Activated T-cell treated with anti-CD3 and anti-CD28 coated beads, Interleukin-2, amount 50 U/mL, for 24 hours (primary cell): ENCODE results near the gene RNF114.
"Not testable (repeated sequence)": the region's sequence is repeated elsewhere in the genome, so short reads cannot be mapped to it uniquely, and the experiment has no call there.

ENCODE experiments used
- DNase-seq: peaks from one replicate; pipeline ENCODE4 v3.0.0-alpha.2; 2020
- H3K27ac Mint-ChIP-seq: 2 replicates; pipeline ENCODE4 v1.8.0; 2020; ENCODE audit warnings: mild to moderate bottlenecking, mixed read lengths
- H3K27me3 Mint-ChIP-seq: 2 replicates; pipeline ENCODE4 v1.8.0; 2020; ENCODE audit warnings: mixed read lengths
- H3K36me3 Mint-ChIP-seq: 2 replicates; pipeline ENCODE4 v1.8.0; 2020; ENCODE audit warnings: low read depth, mixed read lengths
- H3K4me1 Mint-ChIP-seq: 2 replicates; pipeline ENCODE4 v1.8.0; 2020; ENCODE audit warnings: low read depth, mixed read lengths
- H3K4me3 Mint-ChIP-seq: 2 replicates; pipeline ENCODE4 v1.8.0; 2020; ENCODE audit warnings: mild to moderate bottlenecking, moderate library complexity, mixed read lengths
- H3K9me3 Mint-ChIP-seq: 2 replicates; pipeline ENCODE4 v1.8.0; 2020; ENCODE audit warnings: mixed read lengths

Gene RNF114

DNA sequence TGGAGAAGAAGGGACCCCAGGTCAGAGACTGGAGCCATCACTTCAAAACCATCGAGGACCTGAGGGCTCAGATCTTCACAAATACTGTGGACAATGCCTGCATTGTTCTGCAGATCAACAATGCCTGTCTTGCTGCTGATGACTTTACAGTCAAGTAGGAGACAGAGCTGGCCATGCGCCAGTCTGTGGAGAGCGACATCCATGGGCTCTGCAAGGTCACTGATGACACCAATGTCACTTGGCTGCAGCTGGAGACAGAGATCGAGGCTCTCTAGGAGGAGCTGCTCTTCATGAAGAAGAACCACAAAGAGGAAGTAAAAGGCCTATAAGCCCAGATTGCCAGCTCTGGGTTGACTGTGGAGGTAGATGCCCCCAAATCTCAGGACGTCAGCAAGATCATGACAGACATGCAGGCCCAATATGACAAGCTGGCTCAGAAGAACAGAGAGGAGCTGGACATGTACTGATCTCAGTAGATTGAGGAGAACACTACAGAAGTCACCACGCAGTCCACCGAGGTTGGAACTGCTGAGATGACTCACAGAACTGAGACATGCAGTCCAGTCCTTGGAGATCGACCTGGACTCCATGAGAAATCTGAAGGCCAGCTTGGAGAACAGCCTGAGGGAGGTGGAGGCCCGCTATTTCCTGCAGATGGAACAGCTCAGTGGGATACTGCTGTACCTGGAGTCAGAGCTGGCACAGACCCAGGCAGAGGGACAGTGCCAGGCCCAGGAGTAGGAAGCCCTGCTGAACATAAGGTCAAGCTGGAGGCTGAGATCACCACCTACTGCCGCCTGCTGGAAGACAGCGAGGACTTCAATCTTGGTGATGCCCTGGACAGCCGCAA lies 21.1 kb downstream of the RNF114 start:
- H3K36me3 Mint-ChIP-seq = peaks cover 67% of the 10 kb centered on the region
- H3K27ac Mint-ChIP-seq = peak overlapping the region; percentile 36
- DNase-seq, H3K9me3 Mint-ChIP-seq, H3K4me1 Mint-ChIP-seq, H3K4me3 Mint-ChIP-seq, H3K27me3 Mint-ChIP-seq: not testable (repeated sequence)

DNA sequence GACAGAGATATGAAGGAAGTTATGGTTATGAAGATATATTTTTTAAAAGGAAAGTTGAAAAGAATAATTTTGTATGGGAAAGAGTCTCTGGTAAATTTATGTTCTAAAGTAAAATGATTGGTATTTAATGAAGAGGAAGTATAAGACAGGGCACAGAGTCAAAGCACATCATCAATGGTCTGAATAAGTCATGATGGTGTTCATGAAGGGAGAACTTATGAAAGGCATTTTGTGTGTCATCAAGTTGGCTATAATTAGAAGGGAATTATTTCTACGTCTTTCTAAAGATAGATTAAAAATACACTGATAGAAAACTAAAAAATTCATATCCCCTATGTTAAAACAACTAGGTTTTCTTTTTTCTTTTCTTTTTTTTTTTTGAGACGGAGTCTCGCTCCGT lies 25.2 kb downstream of the RNF114 start:
- Mint-ChIP-seq H3K27ac (no peak overlapping the region), H3K4me1 (peaks cover 5% of the 10 kb centered on the region), H3K9me3 (no peaks in the 10 kb centered on the region), H3K36me3 (peaks cover 29% of the 10 kb centered on the region), H3K27me3 (no peaks in the 10 kb centered on the region), H3K4me3 (no peak overlapping the region)
- DNase-seq = no peak

DNA sequence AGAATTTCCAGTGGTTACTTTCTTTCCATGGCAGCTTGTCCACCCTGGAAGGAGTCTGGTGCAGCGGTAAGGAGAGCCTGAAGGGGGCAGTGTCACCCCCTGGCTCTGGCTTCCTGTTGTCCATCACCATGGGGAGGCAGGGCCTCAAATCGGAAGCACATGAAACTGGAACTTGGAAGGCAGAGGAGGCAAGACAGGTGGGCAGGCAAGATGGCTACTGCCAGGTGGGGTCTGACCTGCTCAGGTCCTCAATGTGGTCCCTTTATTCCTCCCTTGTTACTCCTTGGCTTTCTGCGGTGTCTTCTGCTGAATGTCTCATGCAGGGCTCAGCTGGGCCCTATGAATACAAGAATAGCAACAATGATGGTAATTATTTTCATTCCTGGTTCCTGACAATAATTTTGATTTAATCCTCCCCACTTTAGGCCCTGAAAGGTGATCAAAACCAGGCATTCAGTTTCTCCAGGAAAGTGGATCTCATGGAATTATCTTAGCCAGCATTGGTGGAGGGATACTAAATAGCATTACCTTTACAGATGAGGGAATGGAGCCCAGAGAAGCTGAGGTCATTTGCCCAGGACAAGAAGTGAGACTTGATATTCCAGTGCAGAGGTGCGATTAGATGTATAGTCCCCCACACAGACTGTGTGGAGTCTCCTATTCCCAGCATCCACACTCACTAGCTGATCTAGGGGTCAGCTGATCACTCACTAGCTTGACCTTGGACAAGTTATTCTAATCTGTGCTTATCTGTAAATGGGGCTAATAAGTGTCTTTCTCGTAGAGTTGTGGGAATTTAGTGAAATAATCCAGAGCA lies 29.0 kb downstream of the RNF114 start:
- Mint-ChIP-seq H3K4me3 (no peak overlapping the region), H3K27ac (no peak overlapping the region), H3K4me1 (no peaks in the 10 kb centered on the region), H3K27me3 (no peaks in the 10 kb centered on the region), H3K36me3 (peaks cover 4% of the 10 kb centered on the region), H3K9me3 (no peaks in the 10 kb centered on the region)
- no peak for DNase-seq

DNA sequence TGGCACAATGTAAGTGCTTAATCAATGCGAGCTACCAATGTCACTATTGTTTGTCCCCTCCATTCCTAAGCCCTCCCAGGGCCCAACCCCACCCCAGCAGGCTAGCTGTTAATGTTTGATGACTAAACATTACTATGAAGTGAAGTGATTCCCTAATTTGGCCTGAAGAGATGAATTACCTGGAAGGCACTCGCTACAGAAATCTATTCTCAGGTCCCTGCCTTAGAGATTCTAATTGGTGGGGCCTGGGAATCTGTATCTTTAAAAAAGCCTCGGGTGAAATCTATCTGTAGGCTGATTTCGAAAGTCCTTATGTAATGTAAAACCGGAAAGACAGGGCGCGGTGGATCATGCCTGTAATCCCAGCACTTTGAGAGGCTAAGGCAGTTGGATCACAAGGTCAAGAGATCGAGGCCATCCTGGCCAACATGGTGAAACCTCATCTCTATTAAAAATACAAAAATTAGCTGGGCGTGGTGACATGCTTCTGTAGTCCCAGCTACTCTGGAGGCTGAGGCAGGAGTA lies 29.6 kb downstream of the RNF114 start:
- Mint-ChIP-seq H3K9me3 (no peaks in the 10 kb centered on the region), H3K27ac (no peak overlapping the region), H3K4me1 (no peaks in the 10 kb centered on the region), H3K36me3 (peaks cover 4% of the 10 kb centered on the region), H3K27me3 (no peaks in the 10 kb centered on the region), H3K4me3 (no peak overlapping the region)
- no peak for DNase-seq

DNA sequence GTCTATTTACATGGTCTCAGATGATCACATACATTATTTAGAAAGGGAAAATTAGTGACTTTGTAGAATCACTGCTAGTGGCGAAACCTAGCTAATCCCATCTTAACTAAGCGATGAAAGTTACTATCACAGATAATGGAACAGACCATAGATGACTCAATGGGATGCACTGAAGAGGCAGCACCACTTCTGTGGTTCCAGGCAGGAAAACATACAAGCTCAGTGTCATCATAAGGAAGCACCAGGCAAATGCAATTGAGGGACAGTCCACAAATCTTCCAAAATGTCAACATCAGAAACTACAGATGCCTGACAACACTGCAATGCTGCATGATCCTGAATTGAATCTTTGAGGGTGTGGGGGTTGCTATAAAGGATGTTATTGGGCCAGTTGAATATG lies 30.7 kb downstream of the RNF114 start:
- Mint-ChIP-seq H3K27me3 (no peaks in the 10 kb centered on the region), H3K36me3 (no peaks in the 10 kb centered on the region), H3K4me1 (no peaks in the 10 kb centered on the region), H3K4me3 (no peak overlapping the region), H3K9me3 (no peaks in the 10 kb centered on the region), H3K27ac (no peak overlapping the region)
- DNase-seq = no peak

DNA sequence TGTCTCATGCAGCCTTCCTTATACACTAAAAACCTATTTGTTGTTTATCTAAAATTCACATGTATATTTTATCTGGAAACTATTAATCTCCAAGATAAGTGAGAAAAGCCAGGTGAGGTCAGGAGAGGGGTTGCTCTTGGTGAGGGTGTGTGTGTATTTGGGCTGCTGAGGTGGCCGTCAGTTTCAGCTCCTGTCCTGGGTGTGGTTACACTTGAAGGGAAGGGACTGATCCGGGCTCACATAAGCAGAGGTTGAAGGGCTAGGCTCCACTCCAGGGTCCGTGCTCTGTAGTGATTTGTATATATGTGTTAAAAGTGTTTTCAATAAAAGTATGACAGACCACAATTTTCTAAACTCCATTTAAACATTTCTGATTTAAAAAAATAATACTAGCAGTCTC lies 33.0 kb downstream of the RNF114 start:
- H3K4me1 Mint-ChIP-seq = no peaks in the 10 kb centered on the region
- no peaks in the 10 kb centered on the region for H3K27me3 Mint-ChIP-seq
- no peak for DNase-seq
- H3K36me3 Mint-ChIP-seq = no peaks in the 10 kb centered on the region
- no peak overlapping the region for H3K27ac Mint-ChIP-seq
- no peaks in the 10 kb centered on the region for H3K9me3 Mint-ChIP-seq
- H3K4me3 Mint-ChIP-seq = no peak overlapping the region

DNA sequence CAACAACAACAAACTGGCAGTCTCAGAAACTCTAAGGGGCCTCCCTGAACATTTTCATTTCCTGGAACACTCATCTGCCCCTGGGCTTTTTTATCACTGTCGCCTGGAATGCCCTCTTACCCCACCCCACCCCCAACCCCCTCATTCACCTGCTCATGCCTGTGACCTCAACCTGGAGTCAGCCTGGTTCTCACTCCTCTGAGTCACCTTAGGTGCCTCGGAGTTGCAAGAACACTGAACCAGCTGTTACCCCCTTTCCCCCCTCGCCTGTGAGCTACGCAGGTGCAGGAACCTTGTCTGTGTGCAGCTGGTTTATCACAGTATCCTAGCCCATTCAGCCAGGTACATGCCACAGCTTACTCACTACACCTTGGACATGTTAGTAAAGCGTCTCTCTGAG lies 33.7 kb downstream of the RNF114 start:
- H3K4me1 Mint-ChIP-seq = no peaks in the 10 kb centered on the region
- no peaks in the 10 kb centered on the region for H3K9me3 Mint-ChIP-seq
- H3K27me3 Mint-ChIP-seq = no peaks in the 10 kb centered on the region
- no peaks in the 10 kb centered on the region for H3K36me3 Mint-ChIP-seq
- no peak overlapping the region for H3K4me3 Mint-ChIP-seq
- no peak for DNase-seq
- no peak overlapping the region for H3K27ac Mint-ChIP-seq

DNA sequence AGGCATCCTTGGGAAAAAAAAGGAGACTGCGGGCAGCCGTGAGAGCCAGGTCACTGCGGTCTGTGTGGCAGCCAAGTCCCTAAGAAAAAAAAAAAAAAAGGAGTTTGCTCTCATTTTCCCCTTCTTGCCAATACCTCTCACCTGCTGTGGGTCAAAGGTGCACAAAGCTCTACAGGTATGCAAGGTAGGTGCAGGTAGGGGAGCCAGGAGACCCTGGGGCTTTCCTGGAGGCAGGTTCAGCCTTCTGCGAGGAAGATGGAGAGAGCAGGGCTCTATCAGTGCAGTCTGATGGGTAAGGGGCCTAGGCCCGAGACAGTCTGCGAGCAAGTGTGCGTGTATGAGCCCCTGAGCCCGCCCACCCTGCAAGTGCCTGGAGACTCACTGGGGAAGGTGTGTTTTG lies 34.3 kb downstream of the RNF114 start:
- no peak for DNase-seq
- Mint-ChIP-seq H3K27me3 (no peaks in the 10 kb centered on the region), H3K9me3 (no peaks in the 10 kb centered on the region), H3K4me3 (no peak overlapping the region), H3K27ac (no peak overlapping the region), H3K36me3 (no peaks in the 10 kb centered on the region), H3K4me1 (no peaks in the 10 kb centered on the region)

DNA sequence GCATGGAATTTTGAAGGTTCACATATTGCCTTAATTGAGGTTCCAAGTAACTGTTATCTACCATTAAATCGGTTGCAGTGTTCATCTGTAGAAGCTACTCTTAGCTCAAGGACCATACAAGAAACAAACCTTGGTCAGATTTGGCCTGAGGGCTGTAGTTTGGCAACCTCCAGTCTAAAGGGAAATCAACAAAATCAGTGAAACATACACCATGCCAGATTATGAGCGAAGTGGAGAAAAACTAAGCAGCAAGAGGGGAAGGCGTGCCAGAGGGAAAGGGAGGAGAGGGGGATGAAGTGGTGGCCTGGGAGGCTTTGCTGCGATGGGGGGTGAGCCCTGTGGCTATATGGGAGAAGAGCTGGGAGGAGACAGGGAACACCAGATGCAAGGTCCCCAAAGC lies 37.8 kb downstream of the RNF114 start:
- no peak overlapping the region for H3K4me3 Mint-ChIP-seq
- no peak overlapping the region for H3K27ac Mint-ChIP-seq
- no peaks in the 10 kb centered on the region for H3K36me3 Mint-ChIP-seq
- no peak for DNase-seq
- peaks cover 4% of the 10 kb centered on the region for H3K27me3 Mint-ChIP-seq
- H3K9me3 Mint-ChIP-seq = no peaks in the 10 kb centered on the region
- H3K4me1 Mint-ChIP-seq = peaks cover 4% of the 10 kb centered on the region

DNA sequence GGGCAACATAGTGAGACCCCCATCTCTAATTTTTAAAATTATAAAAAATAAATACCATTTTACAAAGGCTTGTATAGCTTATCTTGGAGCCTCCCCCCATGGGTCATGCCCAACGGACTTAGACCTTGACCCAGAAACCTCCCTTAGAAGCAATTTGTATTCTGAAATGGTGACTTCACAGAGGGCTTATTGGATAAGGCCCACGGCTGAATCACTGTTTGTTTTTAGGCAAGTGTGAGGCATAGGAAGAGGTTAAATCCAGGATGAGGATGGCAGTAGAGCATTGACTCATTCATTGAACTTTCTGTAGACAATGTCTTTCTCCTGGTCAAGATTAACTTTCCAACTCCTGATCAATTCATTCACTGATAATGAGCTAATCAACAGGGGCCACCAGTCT lies 40.3 kb downstream of the RNF114 start:
- H3K4me3 Mint-ChIP-seq = no peak overlapping the region

DNA sequence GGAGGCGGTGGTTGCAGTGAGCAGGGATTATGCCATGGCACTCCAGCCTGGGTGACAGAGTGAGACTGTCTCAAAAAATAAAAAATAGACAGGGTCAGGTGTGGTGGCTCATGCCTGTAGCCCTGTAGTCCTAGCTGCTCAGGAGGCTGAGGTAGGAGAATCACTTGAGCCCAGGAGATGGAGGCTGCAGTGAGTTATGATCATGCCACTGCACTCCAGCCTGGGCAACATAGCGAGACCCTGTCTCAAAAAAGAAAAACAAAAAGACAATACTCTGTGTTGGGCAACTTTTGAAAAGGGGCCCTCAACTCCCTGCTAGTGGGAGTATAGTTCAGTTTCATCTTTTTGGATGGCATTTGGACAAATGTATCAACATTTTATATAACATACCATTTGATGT lies 41.5 kb downstream of the RNF114 start:
- Mint-ChIP-seq H3K4me1 (peaks cover 28% of the 10 kb centered on the region), H3K27me3 (peaks cover 15% of the 10 kb centered on the region)
- not testable (repeated sequence) for DNase-seq, H3K9me3 Mint-ChIP-seq, H3K4me3 Mint-ChIP-seq, H3K27ac Mint-ChIP-seq, H3K36me3 Mint-ChIP-seq

More for the DNA sequence above, 40.3 kb downstream of the RNF114 start:
- Mint-ChIP-seq H3K9me3 (no peaks in the 10 kb centered on the region), H3K4me1 (peaks cover 20% of the 10 kb centered on the region), H3K27ac (no peak overlapping the region), H3K36me3 (no peaks in the 10 kb centered on the region), H3K27me3 (peaks cover 9% of the 10 kb centered on the region)
- DNase-seq = no peak

DNA sequence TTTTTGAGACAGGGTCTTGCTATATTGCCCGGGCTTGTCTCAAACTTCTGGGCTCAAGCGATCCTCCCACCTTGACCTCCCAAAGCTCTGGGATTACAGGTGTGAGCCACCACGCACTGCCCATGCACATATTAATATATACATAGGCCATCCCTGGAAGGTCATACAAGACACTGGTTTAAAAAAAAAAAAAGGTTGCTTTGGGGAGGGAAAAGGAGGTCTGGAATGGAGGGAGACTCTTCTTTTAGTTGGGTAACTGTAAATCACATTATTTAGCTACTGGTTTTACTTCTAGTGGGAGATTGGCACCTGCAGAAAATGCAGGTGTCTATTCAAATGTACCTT lies 42.5 kb downstream of the RNF114 start:
- Mint-ChIP-seq H3K4me1 (peaks cover 36% of the 10 kb centered on the region), H3K36me3 (no peaks in the 10 kb centered on the region), H3K27ac (no peak overlapping the region), H3K27me3 (peaks cover 15% of the 10 kb centered on the region), H3K9me3 (no peaks in the 10 kb centered on the region), H3K4me3 (no peak overlapping the region)
- no peak for DNase-seq

DNA sequence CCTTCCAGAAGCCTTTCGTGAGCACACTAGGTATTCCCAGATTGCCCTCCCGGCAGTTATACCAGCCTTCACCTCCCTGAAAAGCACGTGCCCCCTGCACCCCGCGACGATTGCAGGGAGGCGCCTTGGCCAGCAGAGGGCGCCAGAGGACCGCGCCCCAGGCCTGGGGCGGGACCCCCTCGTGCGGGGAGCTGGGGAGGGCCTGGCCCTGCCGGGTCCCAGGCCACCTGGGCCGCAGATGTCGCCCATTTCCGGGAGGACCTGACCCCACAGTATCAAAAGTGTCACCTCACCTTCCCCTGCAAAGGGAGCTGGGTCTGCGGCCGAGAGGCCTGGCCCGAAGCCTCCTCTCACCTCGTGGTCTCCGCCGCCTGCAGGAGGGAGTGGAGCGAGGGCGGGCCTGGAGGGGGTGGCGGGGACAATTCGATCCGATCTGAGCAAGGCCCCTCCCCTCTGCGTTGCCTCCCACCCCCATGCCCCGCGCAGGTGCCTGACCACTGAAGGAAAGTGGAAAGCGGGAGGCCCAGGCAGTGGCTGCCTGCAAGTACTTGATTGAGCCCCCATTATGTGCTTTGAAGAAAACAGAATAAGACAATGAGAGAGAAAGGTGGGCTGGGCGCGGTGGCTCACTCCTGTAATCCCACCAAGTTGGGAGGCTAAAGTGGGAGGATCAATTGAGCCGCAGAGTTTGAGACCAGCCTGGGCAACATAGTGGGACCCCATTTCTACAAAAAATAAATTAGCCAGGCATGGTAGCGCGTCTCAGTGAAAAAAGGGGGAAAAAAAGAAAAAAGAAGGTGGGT lies 43.0 kb downstream of the RNF114 start:
- Mint-ChIP-seq H3K4me1 (peaks cover 38% of the 10 kb centered on the region), H3K9me3 (no peaks in the 10 kb centered on the region), H3K27ac (no peak overlapping the region), H3K36me3 (no peaks in the 10 kb centered on the region), H3K27me3 (peaks cover 15% of the 10 kb centered on the region), H3K4me3 (no peak overlapping the region)
- DNase-seq = peak; percentile 86

DNA sequence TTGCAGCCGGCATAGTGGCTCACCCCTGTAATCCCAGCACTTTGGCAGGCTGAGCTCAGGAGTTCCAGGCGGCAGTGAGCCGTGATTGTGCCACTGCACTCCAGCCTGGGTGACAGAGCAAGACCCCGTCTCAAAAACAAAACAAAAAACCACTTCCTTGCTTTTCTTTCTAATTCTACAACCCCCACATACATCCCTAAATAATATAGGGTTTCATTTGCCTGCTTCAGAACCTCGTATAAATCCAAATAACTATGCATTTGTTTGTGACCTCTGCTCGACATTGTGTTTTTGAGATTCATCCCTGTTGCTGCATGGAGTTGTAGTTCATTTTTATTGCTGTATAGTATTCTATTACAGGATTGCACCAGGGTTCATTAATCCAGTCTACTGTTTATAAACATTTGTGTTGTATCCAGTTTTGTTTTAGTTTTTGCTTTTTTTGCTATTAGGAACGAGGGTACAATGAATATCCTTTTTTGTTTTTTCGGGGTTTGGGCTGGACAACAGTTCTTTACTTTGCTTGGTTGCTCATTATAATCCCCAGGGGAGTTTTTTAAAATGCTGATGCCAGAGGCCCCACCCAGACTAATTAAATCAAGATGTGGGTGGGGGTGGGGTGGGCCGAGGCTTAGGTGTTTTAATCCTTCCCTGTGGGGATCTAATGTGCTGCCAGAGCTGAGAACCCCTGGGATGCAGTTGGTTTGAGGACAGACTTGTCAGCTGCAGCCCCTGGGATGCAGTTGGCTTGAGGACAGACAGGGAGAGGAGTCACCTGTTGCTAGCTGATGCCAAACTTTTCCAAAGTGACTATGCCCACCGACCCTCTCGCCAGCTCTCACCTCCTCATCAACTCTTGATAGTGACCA lies 44.2 kb downstream of the RNF114 start:
- no peak overlapping the region for H3K4me3 Mint-ChIP-seq
- no peak for DNase-seq

More for the DNA sequence above, 44.2 kb downstream of the RNF114 start:
- Mint-ChIP-seq H3K27me3 (peaks cover 15% of the 10 kb centered on the region), H3K27ac (no peak overlapping the region), H3K36me3 (no peaks in the 10 kb centered on the region), H3K9me3 (no peaks in the 10 kb centered on the region), H3K4me1 (peaks cover 38% of the 10 kb centered on the region)
